Measurements from ENCODE around the gene MOSPD3. TPM values are rescaled to one million over a fixed set of nuclear protein-coding genes. Genes with fewer than 3 reads are reported as not detected.
A peak's percentile ranks its signal among the peaks of the same experiment; 100 is the strongest.

Gene MOSPD3
- total and polyA plus RNA-seq, 2 of the 13 experiments (the other 11 are each of a cell fraction or from before 2014, with no cell fraction given) = 7.6 to 8.8 TPM

GRCh38 chr7:100585511-100586265 is 26.7 kb upstream of the MOSPD3 start, which contains the start of gene LRCH4 (continued):
- TF ChIP-seq RBFOX2 (IDR thresholded peaks at IDR 0.05; ENCODE audit: low read depth, low read length) (peak; percentile 93), ZNF615 (CRISPR knock-in tag; IDR thresholded peaks at IDR 0.05; ENCODE audit: borderline replicate concordance) (0 out of 2 replicates have a peak, but pooled peaks have one; percentile 77), HMGA1 (CRISPR knock-in tag; conservative IDR thresholded peaks at IDR 0.05) (no peak), ZMYM3 (CRISPR knock-in tag; IDR thresholded peaks at IDR 0.05) (no peak), IKZF1 (IDR thresholded peaks at IDR 0.05) (no peak), ZNF224 (CRISPR knock-in tag; IDR thresholded peaks at IDR 0.05) (no peak), ESRRA (CRISPR knock-in tag; IDR thresholded peaks at IDR 0.05; ENCODE audit: low read depth) (0 out of 2 replicates have a peak, but pooled peaks have one; percentile 63), HNRNPUL1 (IDR thresholded peaks at IDR 0.05; ENCODE audit: low read depth, low read length) (peak; percentile 63; the same call in 1 of the 2 replicates), ZNF574 (CRISPR knock-in tag; IDR thresholded peaks at IDR 0.05) (peak; percentile 62), NCOA2 (CRISPR knock-in tag; IDR thresholded peaks at IDR 0.05) (peak; percentile 41; the same call in 1 of the 2 replicates), MIER2 (CRISPR knock-in tag; IDR thresholded peaks at IDR 0.05) (no peak), MLXIP (CRISPR knock-in tag; IDR thresholded peaks at IDR 0.05; ENCODE audit: borderline replicate concordance) (no peak), RXRA (CRISPR knock-in tag; IDR thresholded peaks at IDR 0.05) (peak; percentile 74; the same call in 1 of the 2 replicates), ZZZ3 (CRISPR knock-in tag; IDR thresholded peaks at IDR 0.05; ENCODE audit: borderline replicate concordance) (peak; percentile 60; the same call in 1 of the 2 replicates), ZNF317 (CRISPR knock-in tag; IDR thresholded peaks at IDR 0.05) (0 out of 2 replicates have a peak, but pooled peaks have one; percentile 16), HNRNPK (IDR thresholded peaks at IDR 0.05; ENCODE audit: low read depth, low read length, poor library complexity, severe bottlenecking) (peak; percentile 82), HNF4G (IDR thresholded peaks at IDR 0.05; ENCODE audit: borderline replicate concordance, low read depth, low read length) (peak; percentile 52; the same call in 1 of the 2 replicates), HNF4G (CRISPR knock-in tag; IDR thresholded peaks at IDR 0.05; ENCODE audit: borderline replicate concordance, low read depth) (no peak), ATF6 (CRISPR knock-in tag; conservative IDR thresholded peaks at IDR 0.05) (no peak), POLR2G (IDR thresholded peaks at IDR 0.05; ENCODE audit: low read depth, low read length) (peak; percentile 96), IKZF4 (CRISPR knock-in tag; IDR thresholded peaks at IDR 0.05; ENCODE audit: borderline replicate concordance, low read depth, not compliant biosample characterization) (peak; percentile 53), TEAD2 (CRISPR knock-in tag; IDR thresholded peaks at IDR 0.05) (no peak), GATAD1 (CRISPR knock-in tag; IDR thresholded peaks at IDR 0.05) (peak; percentile 91)
